Psoas muscle (tissue), 8 donors: ENCODE data around the gene NIPAL3. TPM values are rescaled to one million over a fixed set of nuclear protein-coding genes. Genes with fewer than 3 reads are reported as not detected.
"Not testable (repeated sequence)": the region's sequence is repeated elsewhere in the genome, so short reads cannot be mapped to it uniquely, and the experiment has no call there.

Source experiments
- ATAC-seq, 4 donors: fragments of 200-7000 bp; cut with Tn5 transposase; one replicate each; pipeline ENCODE4 v1.9.1; 2020; ENCODE audit warnings: moderate library complexity in 3 of 4, mild to moderate bottlenecking in 2 of 4
- DNase-seq, 2 donors: peaks; one replicate each; pipeline ENCODE4 v3.0.0-alpha.2; 2020
- H3K27ac ChIP-seq: fragments of 200-600 bp; one replicate; pipeline ENCODE4 v1.8.0; 2022
- H3K27me3 ChIP-seq, 3 donors: fragments of 200-600 bp in 1 of 3; one replicate each; pipeline versions ENCODE4 v1.6.1 to v1.8.0; 2013 to 2022; ENCODE audit warnings: low read length in 2 of 3, mild to moderate bottlenecking in 2 of 3, moderate library complexity in 1 of 3; ENCODE audit not compliant: insufficient read depth in 3 of 3
- H3K36me3 ChIP-seq, 2 donors: fragments of 200-600 bp in 1 of 2; one replicate each; pipeline versions ENCODE4 v1.6.1 to v1.8.0; 2013 to 2022; ENCODE audit warnings: low read depth in 1 of 2, mild to moderate bottlenecking in 1 of 2, moderate library complexity in 1 of 2; ENCODE audit not compliant: insufficient read depth in 1 of 2
- H3K4me1 ChIP-seq: fragments of 200-600 bp; one replicate; pipeline ENCODE4 v1.8.0; 2022
- H3K4me3 ChIP-seq: fragments of 200-600 bp; one replicate; pipeline ENCODE4 v1.8.0; 2022; ENCODE audit warnings: mild to moderate bottlenecking
- H3K9me3 ChIP-seq: fragments of 200-600 bp; one replicate; pipeline ENCODE4 v1.8.0; 2022
- WGBS, 3 donors: extraction: QIAGEN DNeasy Blood & Tissue Kit; methylation state at CpG; one replicate each; pipeline versions ENCODE4 v1.1.6 to v1.1.7; 2013; 5-methylcytosine and 5-hydroxymethylcytosine counted together
- intact Hi-C, 2 donors: fragments of 100-400 bp; cut with DNase I; formaldehyde crosslinking; loops; one replicate each; pipeline versions ENCODE4 v1.11.0 to v1.14.2; 2022
- polyA plus RNA-seq, 3 donors: library from polyadenylated mRNA; stranded (reverse); fragments of 200-250 nt; gene quantifications; one replicate each; pipeline ENCODE4 v1.2.3, GENCODE V29; 2013
- total RNA-seq, 4 donors: library from RNA; stranded (reverse); fragmentation: NEBNext Ultra II Directional in 2 of 4; extraction: Animal tissue kit (Norgen Biotek cat#: 25700) in 2 of 4; gene quantifications; one replicate each; pipeline versions ENCODE4 v1.2.1 to v1.2.4, GENCODE V29; 2021 to 2023
- TF ChIP-seq, protein P1 (sequence below): fragments of 200-600 bp; IDR thresholded peaks from one replicate; pipeline ENCODE4 v1.8.0; 2022; ENCODE audit warnings: antibody characterized with exemption
- donor health status: healthy with polysubstance abuse.
- donor health status: DM: no; HTN: no; CAD: no; lungs with moderate emphysema.
- donor health status: Bipolar disorder and iron deficiency.
- donor health status: healthy.
- donor health status: DM: yes; HTN: yes; CAD: no.
- donor health status: DM: no; HTN: no; CAD: no.
- donor health status: DM: no; HTN: no; CAD: no.
- donor health status: DM: yes; HTN: yes; CAD: no.

The NIPAL3 gene
- total and polyA plus RNA-seq, 7 donors: 1.1 to 10.9 (median 3.9) TPM

GRCh38 chr1:24441480-24441879 is 25.9 kb downstream of the NIPAL3 start:
- H3K9me3 ChIP-seq: no peaks in the 10 kb centered on the region
- intact Hi-C loops: no loop called here

GRCh38 chr1:24441996-24442668 is 26.5 kb downstream of the NIPAL3 start:
- Histone ChIP-seq H3K27ac (no peak overlapping the region), H3K4me1 (no peaks in the 10 kb centered on the region), H3K36me3 (no peaks in the 10 kb centered on the region), H3K4me3 (no peak overlapping the region), H3K9me3 (no peaks in the 10 kb centered on the region), H3K27me3 (no peaks in the 10 kb centered on the region)
- TF ChIP-seq, protein P1, sequence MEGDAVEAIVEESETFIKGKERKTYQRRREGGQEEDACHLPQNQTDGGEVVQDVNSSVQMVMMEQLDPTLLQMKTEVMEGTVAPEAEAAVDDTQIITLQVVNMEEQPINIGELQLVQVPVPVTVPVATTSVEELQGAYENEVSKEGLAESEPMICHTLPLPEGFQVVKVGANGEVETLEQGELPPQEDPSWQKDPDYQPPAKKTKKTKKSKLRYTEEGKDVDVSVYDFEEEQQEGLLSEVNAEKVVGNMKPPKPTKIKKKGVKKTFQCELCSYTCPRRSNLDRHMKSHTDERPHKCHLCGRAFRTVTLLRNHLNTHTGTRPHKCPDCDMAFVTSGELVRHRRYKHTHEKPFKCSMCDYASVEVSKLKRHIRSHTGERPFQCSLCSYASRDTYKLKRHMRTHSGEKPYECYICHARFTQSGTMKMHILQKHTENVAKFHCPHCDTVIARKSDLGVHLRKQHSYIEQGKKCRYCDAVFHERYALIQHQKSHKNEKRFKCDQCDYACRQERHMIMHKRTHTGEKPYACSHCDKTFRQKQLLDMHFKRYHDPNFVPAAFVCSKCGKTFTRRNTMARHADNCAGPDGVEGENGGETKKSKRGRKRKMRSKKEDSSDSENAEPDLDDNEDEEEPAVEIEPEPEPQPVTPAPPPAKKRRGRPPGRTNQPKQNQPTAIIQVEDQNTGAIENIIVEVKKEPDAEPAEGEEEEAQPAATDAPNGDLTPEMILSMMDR: no peak
- 93 to 95% (median 95%) methylated on average over 14 of the region's 14 CpGs for WGBS, 3 donors
- no peak for DNase-seq
- no peak for ATAC-seq
- intact Hi-C loops: no loop called here

More at GRCh38 chr1:24441480-24441879, 25.9 kb downstream of the NIPAL3 start:
- Histone ChIP-seq H3K4me1 (no peaks in the 10 kb centered on the region), H3K27me3 (no peaks in the 10 kb centered on the region), H3K4me3 (no peak overlapping the region), H3K36me3 (no peaks in the 10 kb centered on the region), H3K27ac (no peak overlapping the region)
- ATAC-seq: no peak
- WGBS, 3 donors: 82 to 86% (median 85%) methylated on average over 7 of the region's 7 CpGs
- DNase-seq: no peak
- TF ChIP-seq, protein P1: no peak

GRCh38 chr1:24442764-24443163 is 27.2 kb downstream of the NIPAL3 start:
- Histone ChIP-seq H3K4me3 (no peak overlapping the region), H3K4me1 (no peaks in the 10 kb centered on the region), H3K27ac (no peak overlapping the region), H3K27me3 (no peaks in the 10 kb centered on the region), H3K9me3 (no peaks in the 10 kb centered on the region), H3K36me3 (no peaks in the 10 kb centered on the region)
- ATAC-seq (no peak), DNase-seq (no peak)
- intact Hi-C loops: no loop called here
- TF ChIP-seq, protein P1: no peak

GRCh38 chr1:24443241-24443656 is 27.6 kb downstream of the NIPAL3 start:
- Histone ChIP-seq H3K4me1 (no peaks in the 10 kb centered on the region), H3K4me3 (no peak overlapping the region), H3K27ac (no peak overlapping the region), H3K36me3 (no peaks in the 10 kb centered on the region), H3K9me3 (no peaks in the 10 kb centered on the region), H3K27me3 (no peaks in the 10 kb centered on the region)
- 27 to 35% (median 34%) methylated on average over 2 of the region's 2 CpGs for WGBS, 3 donors
- ATAC-seq (no peak), DNase-seq (no peak)
- TF ChIP-seq, protein P1: no peak
- intact Hi-C loops: no loop called here

GRCh38 chr1:24446446-24446845 is 30.8 kb downstream of the NIPAL3 start:
- H3K27ac ChIP-seq, intact Hi-C loops, H3K4me3 ChIP-seq, H3K4me1 ChIP-seq, H3K27me3 ChIP-seq, ATAC-seq, H3K36me3 ChIP-seq, DNase-seq, H3K9me3 ChIP-seq: not testable (repeated sequence)
- WGBS, 3 donors: 94 to 96% (median 96%) methylated on average over 2 of the region's 2 CpGs
